Neuronal stem cell (in vitro differentiated cells): ENCODE results near the gene SEMA3E.
A peak's percentile ranks its signal among the peaks of the same experiment; 100 is the strongest.

Experiments used
- DNase-seq: peaks from one replicate; pipeline ENCODE4 v3.0.0-alpha.2; 2013; ENCODE audit warnings: low spot score
- H2AFZ ChIP-seq: one replicate; pipeline ENCODE4 v1.6.1; 2013; ENCODE audit warnings: mild to moderate bottlenecking, low read length, inconsistent platforms
- H2AK5ac ChIP-seq: 2 replicates; pipeline ENCODE4 v1.6.1; 2013; ENCODE audit warnings: low read depth, mild to moderate bottlenecking, inconsistent platforms, low read length, moderate library complexity, mixed read lengths
- H2BK120ac ChIP-seq: 2 replicates; pipeline ENCODE4 v1.6.1; 2013; ENCODE audit warnings: low read depth, mild to moderate bottlenecking, inconsistent platforms, low read length, moderate library complexity, mixed read lengths
- H2BK12ac ChIP-seq: one replicate; pipeline ENCODE4 v1.6.1; 2013; ENCODE audit warnings: low read length, inconsistent platforms
- H2BK15ac ChIP-seq: 2 replicates; pipeline ENCODE4 v1.6.1; 2013; ENCODE audit warnings: mild to moderate bottlenecking, low read length, inconsistent platforms, mixed read lengths
- H2BK5ac ChIP-seq: one replicate; pipeline ENCODE4 v1.6.1; 2013; ENCODE audit warnings: inconsistent platforms, mild to moderate bottlenecking, low read length, moderate library complexity
- H3K14ac ChIP-seq: one replicate; pipeline ENCODE4 v1.6.1; 2013; ENCODE audit warnings: low read length, inconsistent platforms
- H3K18ac ChIP-seq: 2 replicates; pipeline ENCODE4 v1.6.1; 2013; ENCODE audit warnings: low read length, inconsistent platforms
- H3K23ac ChIP-seq: 2 replicates; pipeline ENCODE4 v1.6.1; 2013; ENCODE audit warnings: low read depth, mild to moderate bottlenecking, mixed read lengths, low read length, inconsistent platforms; ENCODE audit not compliant: poor library complexity
- H3K27ac ChIP-seq: replicated peaks from 3 replicates; pipeline ENCODE4 v1.5.1; 2013; ENCODE audit warnings: low read length, inconsistent platforms
- H3K27me3 ChIP-seq, 3 experiments: 2 replicates each; pipeline ENCODE4 v1.6.1; 2013; ENCODE audit warnings: low read length in 3 of 3, mild to moderate bottlenecking in 2 of 3, inconsistent platforms in 1 of 3, low read depth in 1 of 3, mixed read lengths in 1 of 3, moderate library complexity in 1 of 3; ENCODE audit not compliant: control insufficient read depth in 3 of 3, insufficient read depth in 3 of 3
- H3K36me3 ChIP-seq, 2 donors: replicated peaks in 1 of 2; 2 replicates each; pipeline ENCODE4 v1.6.1; 2013; ENCODE audit warnings: low read length in 2 of 2; ENCODE audit not compliant: control insufficient read depth in 2 of 2, insufficient read depth in 2 of 2
- H3K4ac ChIP-seq: 2 replicates; pipeline ENCODE4 v1.6.1; 2013; ENCODE audit warnings: inconsistent platforms, mild to moderate bottlenecking, low read length, moderate library complexity
- H3K4me1 ChIP-seq, 2 donors: 1 replicate in 1 of 2; 2 replicates in 1 of 2; pipeline ENCODE4 v1.6.1; 2013; ENCODE audit warnings: low read length in 2 of 2, low read depth in 1 of 2; ENCODE audit not compliant: control insufficient read depth in 2 of 2, insufficient read depth in 1 of 2
- H3K4me2 ChIP-seq: one replicate; pipeline ENCODE4 v1.6.1; 2013; ENCODE audit warnings: mild to moderate bottlenecking, low read length, inconsistent platforms; ENCODE audit not compliant: insufficient read depth, poor library complexity, severe bottlenecking
- H3K4me3 ChIP-seq, 2 donors: 2 replicates each; pipeline ENCODE4 v1.5.1; 2013; ENCODE audit warnings: low read length in 2 of 2, mild to moderate bottlenecking in 2 of 2, inconsistent platforms in 1 of 2, moderate library complexity in 1 of 2
- H3K79me1 ChIP-seq: one replicate; pipeline ENCODE4 v1.6.1; 2013; ENCODE audit warnings: low read depth, mild to moderate bottlenecking, inconsistent platforms, low read length, moderate library complexity
- H3K9ac ChIP-seq: one replicate; pipeline ENCODE4 v1.6.1; 2013; ENCODE audit warnings: mild to moderate bottlenecking, low read depth, low read length, inconsistent platforms; ENCODE audit not compliant: poor library complexity
- H3K9me3 ChIP-seq, 2 donors: replicated peaks in 1 of 2; 2 replicates each; pipeline versions ENCODE3 to v1.6.1; 2013; ENCODE audit warnings: low read length in 2 of 2, mild to moderate bottlenecking in 2 of 2, inconsistent platforms in 1 of 2, low read depth in 1 of 2, mixed read lengths in 1 of 2, moderate library complexity in 1 of 2; ENCODE audit not compliant: control insufficient read depth in 2 of 2, insufficient read depth in 1 of 2
- H4K8ac ChIP-seq: one replicate; pipeline ENCODE4 v1.6.1; 2013; ENCODE audit warnings: low read depth, mild to moderate bottlenecking, inconsistent platforms, low read length, moderate library complexity
- H4K91ac ChIP-seq: one replicate; pipeline ENCODE4 v1.6.1; 2013; ENCODE audit warnings: low read length, low read depth, mild to moderate bottlenecking, inconsistent platforms; ENCODE audit not compliant: poor library complexity
- WGBS, 2 donors: extraction: QIAGEN DNeasy Blood & Tissue Kit; methylation state at CpG; one replicate each; pipeline ENCODE4 v1.1.7; 2013; ENCODE audit warnings: missing lambda C conversion rate in 2 of 2, mixed read lengths in 1 of 2; ENCODE audit not compliant: insufficient read length in 2 of 2, insufficient replicate concordance in 1 of 2; ENCODE audit errors: extremely low coverage in 2 of 2; 5-methylcytosine and 5-hydroxymethylcytosine counted together

SEMA3E gene

DNA sequence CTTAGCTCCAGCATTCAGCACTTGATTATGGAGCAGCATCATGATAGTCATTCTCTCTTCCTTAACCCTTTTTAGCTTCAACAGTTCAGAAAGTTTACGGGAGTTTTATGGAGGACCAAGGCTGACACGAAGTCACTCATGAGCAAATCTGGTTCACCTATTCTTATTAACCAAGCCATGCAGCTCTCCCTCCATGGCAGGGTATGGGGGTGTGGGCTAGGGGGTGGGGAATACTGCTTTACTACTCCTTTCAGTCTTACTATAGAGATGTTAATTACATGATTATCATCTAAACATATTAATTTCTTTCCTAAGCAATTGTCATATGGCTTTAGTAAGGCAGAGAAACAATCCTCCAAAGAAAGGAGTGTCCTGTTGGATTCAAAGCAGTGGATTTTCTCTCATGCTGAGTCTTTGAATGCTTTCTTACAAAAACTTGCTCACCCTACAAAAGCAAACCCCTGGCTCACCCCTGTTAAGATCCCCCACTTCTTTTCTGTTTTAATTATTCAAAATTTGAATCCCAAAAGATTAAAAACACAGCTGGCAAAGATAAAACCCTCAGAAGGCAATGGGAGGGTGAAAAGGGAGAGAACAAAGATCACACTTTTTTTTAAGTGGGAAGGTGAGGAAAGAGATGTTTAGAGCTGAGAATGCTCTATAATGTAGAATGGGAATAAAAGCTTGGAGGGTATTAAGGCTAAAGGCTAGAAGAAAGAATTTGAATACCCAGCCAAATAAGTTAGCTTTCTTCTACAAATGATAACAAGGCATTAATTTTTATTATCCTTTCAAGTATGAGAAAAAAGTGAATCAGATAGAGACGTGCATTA, 46.4 kb upstream of the SEMA3E start:
- Histone ChIP-seq H3K36me3 (no peaks in the 10 kb centered on the region), H4K8ac (no peak overlapping the region), H2BK15ac (no peak overlapping the region), H3K27me3 (no peaks in the 10 kb centered on the region), H3K9ac (no peak overlapping the region), H2AFZ (no peak overlapping the region), H2BK120ac (no peak overlapping the region), H3K14ac (no peak overlapping the region), H3K4me2 (no peak overlapping the region), H3K79me1 (no peaks in the 10 kb centered on the region), H2BK12ac (no peak overlapping the region), H3K9me3 (no peaks in the 10 kb centered on the region), H3K4ac (no peak overlapping the region), H3K18ac (no peak overlapping the region), H4K91ac (no peak overlapping the region), H2BK5ac (no peak overlapping the region), H3K23ac (no peak overlapping the region), H2AK5ac (no peak overlapping the region), H3K27ac (no peak overlapping the region), H3K4me3 (no peak overlapping the region), H3K4me1 (peaks cover 3 to 8% of the 10 kb centered on the region in 2 donors)
- no peak for DNase-seq
- WGBS, 2 donors: no CpG with 5 or more reads among the region's 3 CpGs

DNA sequence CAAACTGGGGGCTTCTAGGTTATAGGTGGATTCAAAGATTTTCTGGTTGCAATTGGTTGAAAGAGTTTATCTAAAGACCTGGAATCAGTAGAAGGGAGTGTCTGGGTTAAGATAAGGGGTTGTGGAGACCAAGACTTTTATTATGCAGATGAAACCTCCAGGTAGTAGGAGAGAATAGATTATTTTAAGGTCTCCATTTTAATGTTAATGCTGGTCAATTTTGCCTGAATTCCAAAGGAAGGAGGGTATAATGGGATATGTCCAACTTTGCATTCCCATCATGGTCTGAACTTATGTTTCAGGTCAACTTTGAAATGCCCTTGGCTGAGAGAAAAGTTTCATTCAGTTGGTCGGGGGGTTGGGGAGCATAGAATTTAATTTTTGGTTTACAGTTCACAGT, 44.3 kb upstream of the SEMA3E start:
- no peaks in the 10 kb centered on the region for H3K27me3 ChIP-seq
- H4K91ac ChIP-seq: no peak overlapping the region
- no peak overlapping the region for H3K4me2 ChIP-seq
- DNase-seq: no peak
- H3K23ac ChIP-seq: no peak overlapping the region
- no peak overlapping the region for H2BK15ac ChIP-seq
- no peak overlapping the region for H3K14ac ChIP-seq
- H3K4ac ChIP-seq: no peak overlapping the region
- no peak overlapping the region for H2BK12ac ChIP-seq
- no peak overlapping the region for H3K4me3 ChIP-seq
- no peak overlapping the region for H3K27ac ChIP-seq
- H3K79me1 ChIP-seq: no peaks in the 10 kb centered on the region
- no peak overlapping the region for H2AFZ ChIP-seq
- no peak overlapping the region for H4K8ac ChIP-seq
- no peak overlapping the region for H2AK5ac ChIP-seq
- WGBS, 2 donors: no CpG with 5 or more reads among the region's 1 CpG
- no peak overlapping the region for H2BK5ac ChIP-seq
- peaks cover 3 to 6% of the 10 kb centered on the region in 2 donors for H3K4me1 ChIP-seq
- no peak overlapping the region for H3K18ac ChIP-seq
- H3K36me3 ChIP-seq: no peaks in the 10 kb centered on the region
- H3K9ac ChIP-seq: no peak overlapping the region
- no peaks in the 10 kb centered on the region for H3K9me3 ChIP-seq
- no peak overlapping the region for H2BK120ac ChIP-seq

DNA sequence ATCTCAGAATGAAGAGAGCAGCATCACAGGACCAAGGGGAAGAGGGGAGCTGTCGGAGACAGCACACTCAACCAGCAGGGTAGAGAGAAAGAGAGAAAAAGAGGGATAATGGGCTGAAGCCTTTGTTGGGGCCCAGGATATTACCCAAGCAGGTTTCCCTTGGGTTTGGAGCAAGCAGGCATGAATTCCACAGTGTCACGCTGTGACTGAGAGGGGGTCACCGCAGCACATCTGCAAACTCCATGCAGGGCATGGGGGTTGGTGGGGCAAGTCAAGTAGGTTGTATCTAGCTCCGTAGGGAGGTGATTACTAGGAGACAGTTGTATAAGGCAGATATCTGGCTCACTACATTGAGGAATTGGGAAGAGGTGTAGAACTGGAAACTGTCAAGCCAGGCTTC, 42.2 kb upstream of the SEMA3E start:
- no peak overlapping the region for H2BK5ac ChIP-seq
- H3K27me3 ChIP-seq: no peaks in the 10 kb centered on the region
- H3K9ac ChIP-seq: no peak overlapping the region
- no peak overlapping the region for H3K14ac ChIP-seq
- no peak overlapping the region for H2BK12ac ChIP-seq
- WGBS, 2 donors: no CpG with 5 or more reads among the region's 4 CpGs
- H3K4me3 ChIP-seq: no peak overlapping the region
- H3K18ac ChIP-seq: no peak overlapping the region
- H4K91ac ChIP-seq: no peak overlapping the region
- no peak overlapping the region for H2BK120ac ChIP-seq
- H3K4me1 ChIP-seq: peaks cover 3 to 4% of the 10 kb centered on the region in 2 donors
- no peak overlapping the region for H3K4ac ChIP-seq
- H3K36me3 ChIP-seq: no peaks in the 10 kb centered on the region
- H2BK15ac ChIP-seq: no peak overlapping the region
- DNase-seq: no peak
- peak overlapping the region; percentile 68 for H2AFZ ChIP-seq
- no peaks in the 10 kb centered on the region for H3K9me3 ChIP-seq
- no peak overlapping the region for H2AK5ac ChIP-seq
- no peaks in the 10 kb centered on the region for H3K79me1 ChIP-seq
- H3K23ac ChIP-seq: no peak overlapping the region
- no peak overlapping the region for H4K8ac ChIP-seq
- no peak overlapping the region for H3K4me2 ChIP-seq
- H3K27ac ChIP-seq: no peak overlapping the region

DNA sequence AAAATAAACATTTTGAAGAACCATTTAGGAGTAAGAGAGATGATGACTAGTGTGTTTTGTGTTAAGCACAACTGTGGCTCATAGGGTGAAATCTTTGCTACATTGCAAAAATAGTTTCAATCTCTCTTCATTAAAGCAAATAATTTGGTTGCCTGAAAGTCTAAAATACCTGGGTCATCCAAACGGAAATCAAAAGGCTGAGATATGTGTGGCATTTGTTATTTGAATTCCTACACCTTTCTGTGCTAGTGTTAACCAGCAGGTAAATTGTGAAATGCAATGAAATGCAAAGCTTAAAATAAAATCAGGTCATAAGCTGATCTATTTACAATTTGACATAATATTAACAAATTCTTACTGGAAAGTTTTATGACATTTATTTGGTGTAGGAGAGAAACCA, 40.9 kb upstream of the SEMA3E start:
- Histone ChIP-seq H2BK12ac (no peak overlapping the region), H3K79me1 (no peaks in the 10 kb centered on the region), H4K8ac (no peak overlapping the region), H2BK5ac (no peak overlapping the region), H3K18ac (no peak overlapping the region), H3K36me3 (no peaks in the 10 kb centered on the region), H2AK5ac (no peak overlapping the region), H3K9me3 (no peaks in the 10 kb centered on the region), H3K4me3 (no peak overlapping the region), H3K23ac (no peak overlapping the region), H3K14ac (no peak overlapping the region), H2BK15ac (no peak overlapping the region), H3K4me1 (peaks cover under 1 to 2% of the 10 kb centered on the region in 2 donors), H2AFZ (no peak overlapping the region), H3K27me3 (no peaks in the 10 kb centered on the region), H3K4ac (no peak overlapping the region), H2BK120ac (no peak overlapping the region), H4K91ac (no peak overlapping the region), H3K27ac (no peak overlapping the region), H3K9ac (no peak overlapping the region), H3K4me2 (no peak overlapping the region)
- DNase-seq: no peak
- no CpG with 5 or more reads among the region's 1 CpG for WGBS, 2 donors
